Neural progenitor cell (in vitro differentiated cells): ENCODE measurements around the gene IFIT5.

Experiments
- EZH2 ChIP-seq: fragments of 200-600 bp; sonication (generic); IDR thresholded peaks from 2 replicates; pipeline ENCODE4 v1.6.1; 2017; ENCODE audit warnings: antibody characterized with exemption, mild to moderate bottlenecking, moderate library complexity
- TF ChIP-seq, protein P1 (sequence below): fragments of 200-600 bp; sonication (generic); IDR thresholded peaks from 2 replicates; pipeline ENCODE4 v1.5.1; 2017; ENCODE audit warnings: antibody characterized with exemption, mild to moderate bottlenecking

DNA sequence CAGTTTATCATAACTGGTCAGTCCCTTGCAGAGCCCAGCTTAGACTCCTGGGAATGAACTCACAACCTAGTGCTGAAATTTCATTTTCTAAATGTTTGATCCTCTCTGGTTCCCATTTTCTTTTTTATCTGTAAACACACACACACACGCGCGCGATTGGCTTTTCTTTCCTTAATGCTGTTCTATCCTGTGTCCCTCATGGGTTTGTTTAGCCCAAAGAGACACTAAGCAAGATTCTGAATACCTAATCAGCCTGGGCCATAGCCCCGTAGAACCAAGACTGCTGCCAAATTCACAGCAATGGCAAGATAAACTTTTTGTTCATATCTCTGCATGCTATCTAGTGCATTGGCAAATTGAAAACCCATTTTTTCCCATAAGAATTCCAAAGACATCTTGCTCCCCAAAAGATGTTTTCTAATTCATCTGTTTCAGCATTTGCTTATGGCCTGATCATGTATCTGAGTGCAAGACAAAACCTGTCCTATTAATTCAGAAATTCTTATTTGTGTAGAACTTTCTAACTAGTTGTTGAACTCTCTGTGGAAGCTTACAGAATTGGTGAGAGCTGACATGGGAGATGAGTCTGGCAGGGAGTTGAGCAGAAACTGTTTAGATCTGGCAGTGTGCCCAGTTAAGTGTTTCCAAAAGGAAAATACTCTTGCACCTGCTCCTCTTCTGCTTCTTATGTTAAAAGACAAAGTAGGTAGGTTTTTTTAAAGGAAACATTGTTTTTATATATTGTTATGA is 23.7 kb upstream of the IFIT5 start:
- TF ChIP-seq, protein P1, sequence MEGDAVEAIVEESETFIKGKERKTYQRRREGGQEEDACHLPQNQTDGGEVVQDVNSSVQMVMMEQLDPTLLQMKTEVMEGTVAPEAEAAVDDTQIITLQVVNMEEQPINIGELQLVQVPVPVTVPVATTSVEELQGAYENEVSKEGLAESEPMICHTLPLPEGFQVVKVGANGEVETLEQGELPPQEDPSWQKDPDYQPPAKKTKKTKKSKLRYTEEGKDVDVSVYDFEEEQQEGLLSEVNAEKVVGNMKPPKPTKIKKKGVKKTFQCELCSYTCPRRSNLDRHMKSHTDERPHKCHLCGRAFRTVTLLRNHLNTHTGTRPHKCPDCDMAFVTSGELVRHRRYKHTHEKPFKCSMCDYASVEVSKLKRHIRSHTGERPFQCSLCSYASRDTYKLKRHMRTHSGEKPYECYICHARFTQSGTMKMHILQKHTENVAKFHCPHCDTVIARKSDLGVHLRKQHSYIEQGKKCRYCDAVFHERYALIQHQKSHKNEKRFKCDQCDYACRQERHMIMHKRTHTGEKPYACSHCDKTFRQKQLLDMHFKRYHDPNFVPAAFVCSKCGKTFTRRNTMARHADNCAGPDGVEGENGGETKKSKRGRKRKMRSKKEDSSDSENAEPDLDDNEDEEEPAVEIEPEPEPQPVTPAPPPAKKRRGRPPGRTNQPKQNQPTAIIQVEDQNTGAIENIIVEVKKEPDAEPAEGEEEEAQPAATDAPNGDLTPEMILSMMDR: no peak
- TF ChIP-seq EZH2: no peak
